Measurements from ENCODE around the gene OR6N1. TPM values are rescaled to one million over a fixed set of nuclear protein-coding genes. Genes with fewer than 3 reads are reported as not detected.

Gene OR6N1, protein sequence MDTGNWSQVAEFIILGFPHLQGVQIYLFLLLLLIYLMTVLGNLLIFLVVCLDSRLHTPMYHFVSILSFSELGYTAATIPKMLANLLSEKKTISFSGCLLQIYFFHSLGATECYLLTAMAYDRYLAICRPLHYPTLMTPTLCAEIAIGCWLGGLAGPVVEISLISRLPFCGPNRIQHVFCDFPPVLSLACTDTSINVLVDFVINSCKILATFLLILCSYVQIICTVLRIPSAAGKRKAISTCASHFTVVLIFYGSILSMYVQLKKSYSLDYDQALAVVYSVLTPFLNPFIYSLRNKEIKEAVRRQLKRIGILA
- total RNA-seq (2014; rRNA removed; shearing (Covaris generic)) (not detected in 2 replicates), polyA plus RNA-seq (2016; fragmentation: Nextera tagmentation; extraction: Ambion mirVana) (not detected in 2 replicates)

DNA sequence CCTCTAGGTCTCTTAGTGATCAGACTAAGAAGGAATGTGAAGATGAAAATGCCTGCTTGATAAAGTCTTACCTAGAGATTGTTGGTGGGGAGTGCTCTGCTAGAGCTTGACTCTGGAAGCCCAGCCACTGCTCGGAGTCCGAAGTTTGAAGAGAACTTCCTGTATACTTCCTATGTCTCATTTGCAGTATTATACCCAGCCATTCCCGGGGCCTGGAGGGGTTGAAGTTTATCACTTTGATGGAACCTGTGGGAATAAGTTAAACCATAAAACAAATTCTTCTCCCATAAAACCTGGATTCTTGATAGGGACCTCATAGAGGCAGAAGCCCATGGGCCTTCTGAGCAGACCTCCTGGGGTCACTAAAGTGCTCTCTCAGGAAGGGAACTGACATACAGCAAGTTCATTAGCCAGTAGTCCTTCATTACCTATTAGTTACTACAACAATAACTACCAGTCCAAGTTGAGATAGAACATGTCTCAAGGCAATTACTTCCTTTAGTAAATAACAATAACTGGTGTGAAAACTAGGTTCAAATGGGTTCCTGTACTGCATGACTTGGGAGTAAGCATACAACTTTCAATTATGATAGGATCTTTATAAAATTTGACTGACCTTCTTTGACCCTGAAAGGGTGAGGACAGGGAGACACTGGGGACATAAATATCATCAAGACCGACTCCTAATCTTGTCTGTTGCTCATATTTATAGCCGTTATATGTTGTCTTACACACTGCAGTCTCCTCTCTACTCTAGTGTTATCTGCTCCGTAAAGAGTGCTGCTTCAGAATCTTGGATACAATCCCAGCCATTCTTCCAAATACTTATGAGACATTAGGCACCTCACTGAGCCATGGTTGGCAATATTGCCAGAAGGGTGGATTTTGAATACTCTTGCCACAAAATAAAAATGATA is at the start of gene OR6N1:
OR6N1 (minus strand) TSS at position 246 of the 917 bp plus-strand sequence. CDS start 5,513 bp downstream, outside the sequence.
- Histone ChIP-seq H3K27me3 (replicated peaks; ENCODE audit: insufficient read depth) (no peaks in the 10 kb centered on the region), H3K36me3 (ENCODE audit: low read depth) (no peaks in the 10 kb centered on the region), H3K27ac (no peak within 1 kb of the TSS), H3F3A (ENCODE audit: insufficient read depth) (no peaks in the 10 kb centered on the region), H2AFZ (no peak within 1 kb of the TSS; the same call in 1 of the 2 replicates), H3K9me3 (ENCODE audit: low read depth) (no peaks in the 10 kb centered on the region), H3K79me2 (ENCODE audit: insufficient read depth) (no peaks in the 10 kb centered on the region), H3K4me3 (no peak within 1 kb of the TSS), H3K4me2 (ENCODE audit: unreplicated experiment) (no peak within 1 kb of the TSS), H4K20me1 (ENCODE audit: insufficient read depth) (no peaks in the 10 kb centered on the region; the same call in 1 of the 2 replicates), H3K9me2 (ENCODE audit: insufficient read depth) (no peaks in the 10 kb centered on the region), H3K4me1 (ENCODE audit: insufficient read depth) (no peaks in the 10 kb centered on the region), H3K9ac (no peak within 1 kb of the TSS)
- WGBS, 2 experiments (ENCODE audit: low coverage in 1 of 2, low lambda C conversion rate in 2 of 2, missing lambda C conversion rate in 2 of 2): 13 to 20% methylated on average over 6 of the region's 6 CpGs
- DNase-seq: no peak
- in situ Hi-C loops (cut with MboI): no loop called here
- TF ChIP-seq EZH2phosphoT487 (IDR thresholded peaks at IDR 0.05; ENCODE audit: insufficient read depth, low read depth) (no peak), EZH2 (IDR thresholded peaks at IDR 0.05; ENCODE audit: insufficient read depth, poor library complexity, severe bottlenecking) (no peak)

DNA sequence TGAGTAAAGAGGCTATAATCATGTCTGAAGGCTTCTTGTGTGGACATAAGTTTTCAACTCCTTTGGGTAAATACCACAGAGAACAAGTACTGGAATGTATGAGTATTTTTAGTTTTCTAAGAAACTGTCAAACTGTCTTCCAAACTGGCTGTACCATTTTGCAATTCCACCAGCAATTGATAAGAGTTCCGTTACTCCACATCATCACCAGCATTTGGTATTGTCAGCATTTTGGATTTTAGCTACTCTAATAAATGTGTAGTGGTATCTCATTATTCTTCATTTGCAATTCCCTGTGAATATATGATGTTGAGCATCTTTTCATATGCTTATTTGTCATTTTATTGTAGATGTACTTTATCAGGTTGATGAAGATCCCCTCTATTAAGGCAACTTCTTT is 49.7 kb upstream of the OR6N1 start:
- in situ Hi-C loops (cut with MboI): no loop called here

DNA sequence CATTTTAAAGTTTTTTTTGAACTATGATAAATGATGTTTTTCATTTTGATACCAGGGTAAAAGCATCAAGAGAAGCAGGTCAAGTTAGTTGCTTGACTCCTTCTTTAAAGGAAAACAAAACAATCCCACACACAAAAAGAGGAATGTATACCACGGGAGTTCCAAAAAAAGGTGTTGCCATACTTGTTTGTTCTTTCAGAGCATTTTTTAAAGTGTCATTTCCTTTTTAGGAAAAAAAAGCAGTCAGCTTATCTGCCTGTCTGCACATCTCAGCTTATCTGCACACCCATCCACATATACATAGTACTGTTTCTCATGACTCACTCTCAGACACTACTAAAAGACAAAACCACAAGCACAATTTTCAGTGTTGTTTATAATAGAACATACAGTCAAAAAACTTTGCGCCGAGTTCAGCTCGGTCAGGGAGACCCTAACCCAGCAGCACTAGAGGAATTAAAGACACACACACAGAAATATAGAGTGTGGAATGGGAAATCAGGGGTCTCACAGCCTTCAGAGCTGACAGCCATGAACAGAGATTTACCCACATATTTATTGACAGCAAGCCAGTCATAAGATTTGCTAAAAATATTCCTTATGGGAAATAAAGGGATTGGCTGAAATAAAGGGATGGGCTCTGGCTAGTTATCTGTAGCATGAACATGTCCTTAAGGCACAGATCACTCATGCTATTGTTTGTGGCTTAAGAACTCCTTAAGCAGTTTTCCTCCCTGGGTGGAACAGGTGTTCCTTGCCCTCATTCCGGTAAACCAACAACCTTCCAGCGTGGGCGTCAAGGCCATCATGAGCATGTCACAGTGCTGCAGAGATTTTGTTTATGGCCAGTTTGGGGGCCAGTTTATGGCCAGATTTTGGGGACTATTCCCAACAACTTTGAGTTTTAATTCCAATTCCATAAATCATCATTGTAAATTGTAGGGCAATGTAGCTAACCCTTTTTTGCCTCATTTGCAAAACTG is 47.8 kb upstream of the OR6N1 start:
- no peaks in the 10 kb centered on the region for H3K27me3 ChIP-seq (replicated peaks; ENCODE audit: insufficient read depth)
- H3K4me3 ChIP-seq: no peak overlapping the region
- no peaks in the 10 kb centered on the region for H3K79me2 ChIP-seq (ENCODE audit: insufficient read depth)
- no peaks in the 10 kb centered on the region for H3K9me2 ChIP-seq (ENCODE audit: insufficient read depth)
- no peaks in the 10 kb centered on the region for H3K36me3 ChIP-seq (ENCODE audit: low read depth)
- no peaks in the 10 kb centered on the region for H3K9me3 ChIP-seq (ENCODE audit: low read depth)
- no peak overlapping the region for H3K4me2 ChIP-seq (ENCODE audit: unreplicated experiment)
- in situ Hi-C loops (cut with MboI): no loop called here
- no peaks in the 10 kb centered on the region for H3K4me1 ChIP-seq (ENCODE audit: insufficient read depth)
- no peak overlapping the region for H3K9ac ChIP-seq
- H4K20me1 ChIP-seq (ENCODE audit: insufficient read depth): no peaks in the 10 kb centered on the region
- DNase-seq: no peak
- H3F3A ChIP-seq (ENCODE audit: insufficient read depth): no peaks in the 10 kb centered on the region
- TF ChIP-seq EZH2phosphoT487 (IDR thresholded peaks at IDR 0.05; ENCODE audit: insufficient read depth, low read depth) (no peak), EZH2 (IDR thresholded peaks at IDR 0.05; ENCODE audit: insufficient read depth, poor library complexity, severe bottlenecking) (no peak)
- WGBS, 2 experiments (ENCODE audit: low coverage in 1 of 2, low lambda C conversion rate in 2 of 2, missing lambda C conversion rate in 2 of 2): 54 to 57% methylated on average over 7 of the region's 7 CpGs
- no peak overlapping the region for H3K27ac ChIP-seq
- no peak overlapping the region for H2AFZ ChIP-seq

More for the DNA sequence above, 49.7 kb upstream of the OR6N1 start:
- no peak overlapping the region for H2AFZ ChIP-seq
- 10 to 15% methylated on average over 1 of the region's 1 CpG for WGBS, 2 experiments (ENCODE audit: low coverage in 1 of 2, low lambda C conversion rate in 2 of 2, missing lambda C conversion rate in 2 of 2)
- H4K20me1 ChIP-seq (ENCODE audit: insufficient read depth): no peaks in the 10 kb centered on the region
- no peaks in the 10 kb centered on the region for H3K27me3 ChIP-seq (replicated peaks; ENCODE audit: insufficient read depth)
- H3K9me2 ChIP-seq (ENCODE audit: insufficient read depth): no peaks in the 10 kb centered on the region
- H3K4me3 ChIP-seq: no peak overlapping the region
- DNase-seq: no peak
- no peaks in the 10 kb centered on the region for H3K79me2 ChIP-seq (ENCODE audit: insufficient read depth)
- TF ChIP-seq EZH2 (IDR thresholded peaks at IDR 0.05; ENCODE audit: insufficient read depth, poor library complexity, severe bottlenecking): no peak
- H3K4me2 ChIP-seq (ENCODE audit: unreplicated experiment): no peak overlapping the region
- H3K27ac ChIP-seq: no peak overlapping the region
- no peaks in the 10 kb centered on the region for H3F3A ChIP-seq (ENCODE audit: insufficient read depth)
- H3K9ac ChIP-seq: no peak overlapping the region
- H3K4me1 ChIP-seq (ENCODE audit: insufficient read depth): no peaks in the 10 kb centered on the region
- no peaks in the 10 kb centered on the region for H3K36me3 ChIP-seq (ENCODE audit: low read depth)
- H3K9me3 ChIP-seq (ENCODE audit: low read depth): no peaks in the 10 kb centered on the region
